ENCODE results near the gene CD79A. TPM values are rescaled to one million over a fixed set of nuclear protein-coding genes. Genes with fewer than 3 reads are reported as not detected.

CD79A gene
- total and polyA plus RNA-seq, 8 donors = 1.5 to 18.7 (median 3.2) TPM; not detected in 3

DNA sequence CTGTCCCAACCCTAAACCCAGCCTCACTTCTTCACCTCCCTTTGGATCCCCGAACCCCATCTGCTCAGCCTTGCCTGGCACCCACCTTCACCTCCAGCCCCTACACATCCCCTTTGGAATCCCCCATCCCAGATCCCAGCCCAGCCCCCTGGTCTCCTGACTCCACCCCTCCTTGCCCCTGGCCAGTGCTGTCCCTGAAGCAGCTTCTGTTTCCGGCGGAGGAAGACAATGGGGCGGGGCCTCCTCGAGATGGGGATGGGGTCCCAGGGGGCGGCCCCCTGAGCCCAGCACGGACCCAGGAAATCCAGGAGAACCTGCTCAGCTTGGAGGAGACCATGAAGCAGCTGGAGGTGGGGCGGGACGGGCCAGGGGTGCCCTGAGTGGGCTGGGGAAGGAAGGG, 29.2 kb downstream of the CD79A start:
- Histone ChIP-seq H3K27ac (no peak overlapping the region), H3K4me1 (peaks cover 11 to 35% (median 32%) of the 10 kb centered on the region in 4 donors), H3K4me3 (no peak overlapping the region), H3K9me3 (no peaks in the 10 kb centered on the region), H3K27me3 (peaks cover 0 to 15% (median 4%) of the 10 kb centered on the region in 3 donors), H3K36me3 (peaks cover 48 to 76% (median 67%) of the 10 kb centered on the region in 4 donors)
- DNase-seq = no peak
- TF ChIP-seq POLR2AphosphoS5 (IDR thresholded peaks at IDR 0.05) (no peak), EP300 (IDR thresholded peaks at IDR 0.05) (no peak), POLR2A (IDR thresholded peaks at IDR 0.05) (no peak)
- TF ChIP-seq, protein P1, sequence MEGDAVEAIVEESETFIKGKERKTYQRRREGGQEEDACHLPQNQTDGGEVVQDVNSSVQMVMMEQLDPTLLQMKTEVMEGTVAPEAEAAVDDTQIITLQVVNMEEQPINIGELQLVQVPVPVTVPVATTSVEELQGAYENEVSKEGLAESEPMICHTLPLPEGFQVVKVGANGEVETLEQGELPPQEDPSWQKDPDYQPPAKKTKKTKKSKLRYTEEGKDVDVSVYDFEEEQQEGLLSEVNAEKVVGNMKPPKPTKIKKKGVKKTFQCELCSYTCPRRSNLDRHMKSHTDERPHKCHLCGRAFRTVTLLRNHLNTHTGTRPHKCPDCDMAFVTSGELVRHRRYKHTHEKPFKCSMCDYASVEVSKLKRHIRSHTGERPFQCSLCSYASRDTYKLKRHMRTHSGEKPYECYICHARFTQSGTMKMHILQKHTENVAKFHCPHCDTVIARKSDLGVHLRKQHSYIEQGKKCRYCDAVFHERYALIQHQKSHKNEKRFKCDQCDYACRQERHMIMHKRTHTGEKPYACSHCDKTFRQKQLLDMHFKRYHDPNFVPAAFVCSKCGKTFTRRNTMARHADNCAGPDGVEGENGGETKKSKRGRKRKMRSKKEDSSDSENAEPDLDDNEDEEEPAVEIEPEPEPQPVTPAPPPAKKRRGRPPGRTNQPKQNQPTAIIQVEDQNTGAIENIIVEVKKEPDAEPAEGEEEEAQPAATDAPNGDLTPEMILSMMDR (IDR thresholded peaks at IDR 0.05) = no peak
- intact Hi-C loops (cut with DNase I; ENCODE audit: low total_unique reads) = no loop called here
- 63 to 71% (median 68%) methylated on average over 7 to 9 of the region's 9 CpGs for WGBS, 5 donors

DNA sequence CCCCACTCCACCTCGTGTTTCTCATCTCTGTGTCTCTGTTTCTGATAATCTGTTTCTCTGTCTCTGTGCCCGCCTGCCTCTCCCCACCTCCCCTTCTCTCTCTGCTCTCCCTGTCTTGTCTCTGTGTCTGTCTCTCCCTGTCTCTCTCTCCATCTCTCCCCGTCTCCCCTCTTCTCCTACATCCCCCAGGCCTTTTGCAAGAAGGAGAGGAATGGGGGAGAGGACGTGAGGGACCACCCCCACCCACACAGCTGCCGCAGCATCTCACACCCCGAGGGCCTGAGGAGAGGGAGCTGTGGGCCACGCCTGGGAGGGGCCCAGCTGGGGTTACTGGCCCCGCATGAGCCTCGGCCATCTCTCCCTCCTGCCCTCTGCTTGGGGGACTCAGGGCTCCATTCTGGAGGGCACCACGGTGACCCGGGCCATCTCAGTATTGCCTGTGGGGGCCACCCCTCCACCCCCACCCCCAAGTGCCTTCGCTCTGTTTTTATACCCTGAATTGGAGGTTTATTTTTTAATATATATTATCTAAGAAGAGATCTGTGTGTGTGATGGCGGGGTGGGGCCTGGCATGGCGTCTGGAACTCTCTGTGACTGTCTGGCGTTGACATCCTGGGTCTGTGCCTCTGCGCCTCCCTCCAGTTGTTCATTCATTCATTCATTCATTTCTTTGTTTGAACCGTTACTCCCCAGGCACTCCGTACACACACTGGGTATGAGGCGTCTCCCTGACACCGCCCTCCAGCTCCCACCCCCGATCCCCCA, 30.0 kb downstream of the CD79A start:
- H3K36me3 ChIP-seq = peaks cover 40 to 68% (median 59%) of the 10 kb centered on the region in 4 donors
- WGBS, 5 donors = 74 to 82% (median 77%) methylated on average over 21 of the region's 21 CpGs
- H3K4me3 ChIP-seq = no peak overlapping the region
- intact Hi-C loops (cut with DNase I; ENCODE audit: low total_unique reads) = no loop called here
- TF ChIP-seq EP300 (IDR thresholded peaks at IDR 0.05) (no peak), POLR2AphosphoS5 (IDR thresholded peaks at IDR 0.05) (no peak)
- TF ChIP-seq, protein P1 (IDR thresholded peaks at IDR 0.05) = no peak
- no peaks in the 10 kb centered on the region for H3K9me3 ChIP-seq
- no peak overlapping the region for H3K27ac ChIP-seq
- peaks cover 11 to 37% (median 32%) of the 10 kb centered on the region in 4 donors for H3K4me1 ChIP-seq
- DNase-seq = no peak
- H3K27me3 ChIP-seq = peaks cover 0 to 23% (median 12%) of the 10 kb centered on the region in 3 donors

DNA sequence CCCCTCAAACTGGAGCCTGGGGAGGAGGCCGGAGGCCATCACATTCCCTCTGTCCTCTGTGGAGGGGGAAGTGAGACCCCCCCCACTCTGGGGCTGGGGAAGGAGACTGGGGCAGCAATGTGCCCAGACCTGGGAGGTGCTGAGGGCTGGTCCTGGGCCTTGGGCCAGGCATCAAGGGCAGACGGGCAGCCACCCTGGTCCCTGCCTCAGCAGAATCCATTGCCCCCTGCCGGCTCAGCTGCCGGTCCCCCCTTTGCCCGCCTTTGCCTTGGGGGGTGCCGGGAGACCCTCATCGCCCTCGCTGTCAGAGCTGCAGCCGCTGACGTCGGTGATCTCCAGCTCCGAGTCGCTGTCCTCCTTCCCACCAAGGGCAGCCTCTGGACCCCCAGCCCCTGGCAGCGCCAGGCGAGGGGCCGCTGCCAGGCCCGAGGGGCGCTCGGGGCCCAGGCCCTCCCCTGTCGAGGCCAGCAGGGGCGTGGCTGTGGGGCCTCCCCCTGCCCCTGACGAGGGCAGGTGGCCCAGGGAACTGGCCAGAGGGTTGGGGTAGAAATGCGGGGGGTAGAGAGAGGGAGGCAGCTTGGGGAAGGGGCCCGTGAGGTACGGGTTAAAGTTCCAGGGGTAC, 31.0 kb downstream of the CD79A start:
- 80 to 87% (median 82%) methylated on average over 22 to 25 of the region's 25 CpGs for WGBS, 5 donors
- Histone ChIP-seq H3K36me3 (peaks cover 30 to 58% (median 49%) of the 10 kb centered on the region in 4 donors), H3K27ac (no peak overlapping the region), H3K4me1 (peaks cover 13 to 39% (median 35%) of the 10 kb centered on the region in 4 donors), H3K9me3 (no peaks in the 10 kb centered on the region), H3K4me3 (no peak overlapping the region), H3K27me3 (peaks cover 4 to 33% (median 22%) of the 10 kb centered on the region in 3 donors)
- TF ChIP-seq, protein P1 (IDR thresholded peaks at IDR 0.05) = no peak
- no peak for TF ChIP-seq EP300 (IDR thresholded peaks at IDR 0.05)
- no peak for TF ChIP-seq POLR2A (IDR thresholded peaks at IDR 0.05)
- TF ChIP-seq POLR2AphosphoS5 (IDR thresholded peaks at IDR 0.05) = no peak
- intact Hi-C loops (cut with DNase I; ENCODE audit: low total_unique reads) = no loop called here
- DNase-seq = no peak

DNA sequence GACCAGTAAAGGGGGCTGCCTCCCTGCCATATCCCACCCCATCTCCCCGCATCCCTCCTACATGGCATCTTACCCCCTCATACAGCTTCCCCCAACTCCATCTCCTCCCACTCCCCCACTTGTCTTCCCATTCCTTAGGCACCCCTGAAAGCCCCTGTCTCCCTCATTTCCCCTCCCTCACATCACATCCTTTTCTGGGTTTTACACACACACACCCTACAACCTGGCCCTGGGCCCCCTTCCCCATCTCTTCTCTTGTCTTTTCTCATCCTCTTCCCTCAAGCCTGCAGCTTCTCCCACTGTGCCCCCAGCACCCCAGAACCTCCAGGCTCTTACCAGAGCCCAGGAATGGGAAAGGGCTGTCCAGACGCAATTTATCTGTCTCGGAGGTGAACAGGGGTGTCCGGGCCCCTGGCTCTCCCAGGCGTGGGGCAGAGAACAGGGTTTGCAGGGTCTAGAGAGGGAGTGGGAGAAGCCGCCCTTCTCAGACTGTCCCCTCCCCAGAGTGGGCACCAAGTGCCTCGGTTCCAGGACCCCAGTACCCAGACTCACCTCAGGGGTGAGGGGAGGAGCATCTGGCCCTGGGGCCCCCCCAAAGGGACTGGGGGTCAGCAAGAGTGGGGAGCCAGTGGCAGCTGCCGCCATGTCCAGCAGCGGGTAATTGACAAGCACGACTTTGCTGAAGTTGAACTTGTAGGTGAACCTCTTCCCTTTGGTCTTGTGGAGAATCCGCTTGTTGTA, 31.8 kb downstream of the CD79A start:
- Histone ChIP-seq H3K27me3 (peaks cover 7 to 41% (median 30%) of the 10 kb centered on the region in 3 donors), H3K4me3 (no peak overlapping the region), H3K36me3 (peaks cover 22 to 50% (median 41%) of the 10 kb centered on the region in 4 donors), H3K4me1 (peaks cover 8 to 39% (median 33%) of the 10 kb centered on the region in 4 donors), H3K27ac (no peak overlapping the region), H3K9me3 (no peaks in the 10 kb centered on the region)
- no peak for DNase-seq
- TF ChIP-seq, protein P1 (IDR thresholded peaks at IDR 0.05) = no peak
- TF ChIP-seq POLR2A (IDR thresholded peaks at IDR 0.05) = no peak
- TF ChIP-seq EP300 (IDR thresholded peaks at IDR 0.05) = no peak
- TF ChIP-seq POLR2AphosphoS5 (IDR thresholded peaks at IDR 0.05) = no peak
- 73 to 84% (median 81%) methylated on average over 11 of the region's 11 CpGs for WGBS, 5 donors
- intact Hi-C loops (cut with DNase I; ENCODE audit: low total_unique reads) = no loop called here
